SK-MEL-5 (cell line): Measurements from ENCODE around the gene NYAP1. TPM values are rescaled to one million over a fixed set of nuclear protein-coding genes. Genes with fewer than 3 reads are reported as not detected.

Experiments used
- DNase-seq: peaks from one replicate; pipeline ENCODE4 v3.0.0-alpha.2; 2016; ENCODE audit warnings: low read depth, low spot score
- in situ Hi-C: cut with HindIII; loops from 2 replicates; pipeline ENCODE4 v1.10.0; 2016; ENCODE audit warnings: low sequenced_read_pairs, high pct_unique_total_duplicates, low pct_unique_long_range_greater_than_20kb
- total RNA-seq: library from RNA; depleted of rRNA; stranded (reverse); fragments of >200 nt; shearing (Covaris generic); gene quantifications from 2 replicates; pipeline ENCODE4 v1.2.3, GENCODE V29; 2014

NYAP1 gene
- total RNA-seq, 1 experiment from 2014 or later: 0.53 TPM

DNA sequence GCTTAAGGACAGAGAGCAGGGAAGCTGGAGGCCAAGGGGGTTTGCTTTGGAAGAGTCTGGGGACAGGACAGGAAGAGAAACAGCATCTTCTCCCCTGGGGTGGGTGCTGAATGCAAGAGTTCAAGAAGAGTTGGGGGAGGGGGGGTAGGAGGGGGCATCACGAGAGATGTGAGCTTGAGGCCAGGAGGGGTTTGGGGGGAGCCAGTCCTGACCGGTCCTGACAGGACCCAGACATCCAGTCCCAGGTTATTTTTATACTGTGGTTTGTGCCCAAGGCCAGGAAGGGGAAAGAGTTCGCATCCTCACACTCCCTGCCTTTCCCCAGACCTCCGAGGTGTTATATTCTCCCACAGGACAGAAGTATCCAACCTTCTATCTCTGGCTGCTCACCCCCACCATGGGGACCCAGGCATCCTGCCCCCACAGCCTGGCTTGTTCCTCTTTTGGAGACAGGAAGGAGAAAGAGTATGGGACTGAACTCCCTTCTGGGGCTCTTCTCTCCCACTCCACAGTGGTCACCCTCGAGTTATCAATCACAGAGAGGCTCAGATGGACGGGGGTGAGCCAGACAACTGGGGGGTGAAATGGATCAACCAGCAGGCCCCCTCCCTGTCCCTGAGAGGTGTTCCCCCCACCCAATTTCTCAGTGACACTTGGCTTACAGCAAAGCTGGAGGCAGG is 7.5 kb upstream of the NYAP1 start:
- no peak for DNase-seq
- in situ Hi-C loops: no loop called here

DNA sequence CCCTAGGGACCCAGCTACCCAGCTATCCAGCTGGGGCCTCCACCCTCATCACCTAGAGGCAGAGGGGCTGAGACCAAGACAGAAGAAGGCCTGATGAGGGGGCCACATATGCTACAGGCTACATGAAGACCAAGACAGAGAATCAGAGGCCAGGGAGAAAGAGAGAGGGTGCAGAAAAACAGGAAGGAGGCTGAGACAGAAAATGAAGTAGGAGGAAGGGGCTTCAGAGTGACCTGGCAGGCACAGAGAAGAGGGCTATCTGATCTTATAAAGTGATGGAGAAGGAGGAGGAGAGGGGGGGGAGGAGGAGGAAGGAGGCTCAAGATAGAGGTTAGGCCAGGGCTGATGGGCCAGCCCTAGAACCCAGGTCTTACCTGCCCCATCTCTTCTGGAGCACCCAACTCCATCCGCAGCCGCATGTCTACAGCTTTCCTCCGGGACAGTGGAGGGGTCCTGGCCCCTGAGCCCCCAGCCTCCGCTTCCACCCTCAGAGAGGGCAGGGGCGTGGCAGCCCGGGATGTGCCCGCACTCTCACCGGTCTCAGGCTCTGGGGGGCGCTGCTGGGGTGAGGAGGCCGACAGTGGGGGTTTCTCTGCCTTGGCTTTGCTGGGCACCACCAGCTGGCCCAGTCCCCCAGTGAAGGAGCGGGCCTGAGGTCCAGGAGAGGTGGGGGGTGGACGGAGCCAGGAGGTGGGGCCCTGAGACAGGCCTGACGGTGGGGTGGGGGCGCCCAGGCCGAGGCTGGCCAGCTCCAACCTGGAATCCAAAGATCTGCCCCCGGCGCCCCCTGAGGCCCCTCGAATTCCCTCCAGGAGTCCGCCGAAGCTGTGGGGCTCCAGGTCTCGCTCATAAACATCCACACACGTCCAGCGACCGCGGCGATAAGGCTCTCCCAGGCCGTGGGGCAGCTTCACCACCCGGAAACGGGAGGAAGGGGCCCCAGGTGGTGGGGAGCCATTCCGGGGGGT is 6.5 kb upstream of the NYAP1 start:
- no peak for DNase-seq
- in situ Hi-C loops: no loop called here

DNA sequence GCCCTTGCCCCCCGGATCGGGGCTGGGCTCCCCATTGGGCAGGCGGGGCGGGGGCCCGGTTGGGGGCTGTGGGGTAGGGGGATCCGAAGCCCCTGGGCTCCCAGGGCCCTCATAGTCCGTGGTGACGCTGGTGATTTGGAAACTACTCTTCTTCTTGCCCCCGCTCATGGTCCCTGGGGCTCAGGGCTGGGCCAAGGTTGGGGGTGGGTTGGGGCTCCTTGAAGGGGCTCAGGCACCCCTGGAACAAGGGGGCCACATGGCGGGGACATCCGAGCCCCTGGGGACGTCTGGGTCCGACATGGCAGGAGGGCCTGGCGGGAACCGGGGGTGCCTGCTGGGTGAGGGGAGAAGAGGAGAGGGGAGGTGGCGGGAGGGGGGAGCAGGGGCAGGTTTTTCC is 5.9 kb upstream of the NYAP1 start:
- no peak for DNase-seq
- in situ Hi-C loops: no loop called here

DNA sequence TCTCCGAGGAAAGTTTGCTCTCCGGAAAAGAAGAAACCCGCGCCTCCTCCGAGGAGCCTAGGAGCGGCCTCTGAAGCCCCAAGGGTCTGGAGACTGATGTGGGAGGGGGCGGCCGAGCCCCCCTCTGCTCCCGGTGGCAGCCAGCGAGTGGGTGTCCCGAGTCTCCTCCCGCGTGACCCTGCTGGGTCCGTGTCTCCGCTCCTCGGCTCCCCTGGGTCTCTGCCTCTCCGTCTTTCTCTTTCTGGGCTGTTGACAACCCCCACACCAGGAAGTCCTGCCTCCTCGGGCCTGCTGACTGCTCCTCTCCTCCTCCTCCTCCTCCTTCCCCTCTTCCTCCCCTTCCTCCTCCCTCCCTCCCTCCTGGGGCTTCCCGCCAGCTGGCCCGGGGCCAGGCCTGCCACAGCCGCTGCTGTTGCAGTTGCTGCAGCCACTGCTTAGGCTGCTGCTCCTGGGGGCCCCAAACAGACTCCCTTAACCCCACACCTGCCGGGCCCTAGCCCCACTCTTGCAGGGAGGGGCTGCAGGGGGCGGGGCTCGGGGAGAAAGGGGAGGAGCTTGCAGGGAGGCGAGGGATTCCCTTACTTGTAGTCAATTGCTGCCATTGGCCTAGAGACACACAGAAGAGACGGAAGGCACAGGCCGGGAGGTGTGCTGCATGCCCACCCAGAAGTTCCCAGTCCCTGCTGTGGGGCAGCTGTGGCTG is 4.6 kb upstream of the NYAP1 start, which contains the start of gene TSC22D4:
TSS of gene TSC22D4 (minus strand) at position 257 of the 703 bp plus-strand sequence. CDS start 1,176 bp downstream, outside the sequence.
- in situ Hi-C loops: no loop called here
- peak; percentile 94 for DNase-seq

DNA sequence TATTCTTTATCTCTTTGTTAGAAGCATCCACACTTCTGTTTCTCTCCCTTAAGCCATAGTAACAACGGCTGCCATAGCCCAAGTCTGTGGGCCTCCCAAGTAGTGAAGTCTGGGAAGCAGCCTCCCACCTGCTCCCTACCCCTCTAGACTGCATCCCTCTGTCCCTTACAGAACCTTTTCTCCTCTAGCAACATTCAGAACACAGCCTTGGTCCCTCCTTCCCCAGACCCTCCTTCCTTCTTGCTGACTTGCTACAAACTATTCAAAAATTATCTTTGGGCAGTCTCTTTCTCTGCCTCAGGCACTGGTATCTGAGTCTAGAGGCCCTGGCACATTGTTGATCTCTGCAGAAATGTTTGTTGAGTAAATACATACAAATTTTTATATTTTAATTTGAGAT is 2.3 kb upstream of the NYAP1 start:
- no peak for DNase-seq
- in situ Hi-C loops: no loop called here

DNA sequence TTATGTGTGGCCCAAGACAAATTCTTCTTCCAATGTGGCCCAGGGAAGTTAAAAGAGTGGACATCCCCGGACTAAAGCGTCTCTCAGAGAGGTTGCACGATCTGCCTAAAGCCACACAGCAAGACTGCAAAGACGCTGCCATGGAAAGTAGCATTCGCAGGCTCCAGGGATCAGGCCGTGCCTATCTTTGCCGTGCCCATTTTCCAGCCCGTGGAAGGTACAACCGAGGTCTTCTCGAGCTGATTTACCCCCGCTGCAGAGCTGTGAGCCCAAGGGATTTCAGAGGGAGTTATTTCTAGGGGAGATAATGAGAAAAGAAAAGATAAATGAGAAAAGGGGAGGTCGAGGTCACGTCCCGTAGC is 1.0 kb upstream of the NYAP1 start:
- no peak for DNase-seq
- in situ Hi-C loops: no loop called here

DNA sequence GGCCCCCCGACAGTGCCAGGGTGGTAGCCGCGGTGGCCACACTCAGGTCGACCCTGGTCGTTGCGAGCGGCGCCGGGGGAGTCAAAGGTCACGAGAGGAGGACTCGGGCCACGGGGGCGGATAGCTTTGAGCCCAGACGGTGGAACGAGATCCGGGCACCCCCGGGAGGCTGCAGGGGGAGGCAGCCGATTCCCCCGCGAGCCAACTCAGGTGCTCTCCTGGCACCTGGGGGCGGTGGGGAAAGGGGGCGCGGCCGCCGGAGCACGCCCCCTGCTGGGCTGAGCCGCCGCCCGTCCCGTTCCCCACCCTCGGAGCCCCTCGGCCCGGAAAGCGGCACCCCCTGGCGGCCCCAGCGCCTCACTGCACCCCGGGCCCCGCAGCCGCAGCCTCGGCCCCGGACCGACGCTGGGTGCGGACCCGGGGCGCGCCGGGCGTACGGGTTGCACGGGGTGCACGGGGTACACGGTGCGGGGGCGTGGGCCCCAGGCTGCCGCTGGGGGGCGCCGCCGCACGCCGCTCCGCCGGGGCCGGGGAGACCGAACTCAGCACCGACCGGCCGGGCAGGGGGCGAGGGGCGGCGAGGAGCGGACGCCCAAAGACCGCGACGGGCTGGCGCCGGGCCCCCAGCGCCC is 521 bp upstream of the NYAP1 start:
- peak; percentile 65 for DNase-seq
- in situ Hi-C loops: no loop called here

DNA sequence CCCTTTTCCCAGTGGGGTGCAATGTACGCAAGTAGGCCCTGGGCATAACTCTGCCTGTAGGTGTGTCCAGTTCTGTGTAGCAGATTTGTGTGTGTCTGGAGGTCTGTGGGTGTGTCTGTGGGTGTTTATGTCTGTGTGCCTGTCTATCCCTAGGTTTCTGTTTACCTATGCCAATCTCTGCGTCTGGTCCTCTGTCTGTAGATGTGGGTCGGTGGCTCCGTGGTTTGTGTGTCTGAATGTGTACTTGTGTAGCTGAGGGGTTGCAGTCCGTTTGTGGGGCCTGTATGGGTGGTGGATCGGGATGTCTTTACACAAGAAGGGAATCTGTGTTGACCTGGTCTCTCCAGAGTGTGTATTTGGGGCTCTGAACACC is 932 bp downstream of the NYAP1 start:
- DNase-seq: no peak
- in situ Hi-C loops: no loop called here

DNA sequence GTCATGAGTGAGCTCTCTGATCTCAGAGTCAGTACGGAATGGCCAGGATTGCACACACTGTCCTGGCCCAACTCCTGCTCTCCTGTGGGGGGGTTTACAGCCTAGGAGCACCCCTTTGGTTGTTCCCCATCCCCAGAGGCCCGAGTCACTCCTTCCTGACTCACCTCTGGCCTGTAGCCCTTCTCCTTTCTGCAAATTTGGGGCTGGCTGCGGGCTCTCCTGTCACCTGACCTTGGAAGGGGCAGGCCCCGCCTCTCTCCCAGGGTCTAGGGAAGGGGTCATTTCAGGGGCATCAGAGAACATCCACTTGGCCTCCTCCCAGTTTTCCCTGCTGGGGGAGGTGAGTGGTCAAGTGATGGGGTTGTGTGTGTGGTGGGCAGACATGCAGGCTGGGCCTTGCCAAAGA is 1.7 kb downstream of the NYAP1 start:
- in situ Hi-C loops: no loop called here
- no peak for DNase-seq

DNA sequence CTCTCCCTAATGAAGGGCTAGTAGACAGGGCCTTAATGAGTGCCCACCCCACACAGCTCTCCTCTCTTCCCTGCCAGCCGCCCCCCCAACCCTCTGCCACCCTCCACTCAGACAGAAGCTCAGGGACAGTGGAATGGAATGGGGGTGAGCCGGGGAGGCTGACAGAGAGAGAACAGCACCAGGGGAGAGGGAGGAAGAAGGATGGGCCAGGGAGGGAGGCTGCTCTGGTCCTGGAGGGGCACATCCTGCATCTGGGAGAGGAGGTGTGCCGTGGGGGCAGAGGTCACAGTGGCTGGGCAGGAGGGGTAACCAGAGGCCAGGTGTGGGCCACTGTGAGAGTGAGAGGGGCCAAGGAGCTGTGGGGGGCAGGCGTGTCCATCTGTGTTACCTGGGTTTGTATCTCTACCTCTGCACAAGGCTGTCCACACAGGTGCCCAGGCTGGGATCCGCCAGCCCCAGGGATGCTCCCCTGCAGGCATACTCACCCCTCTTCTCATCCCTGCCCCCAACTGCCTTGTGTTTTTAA is 2.4 kb downstream of the NYAP1 start:
- DNase-seq: no peak
- in situ Hi-C loops: no loop called here

DNA sequence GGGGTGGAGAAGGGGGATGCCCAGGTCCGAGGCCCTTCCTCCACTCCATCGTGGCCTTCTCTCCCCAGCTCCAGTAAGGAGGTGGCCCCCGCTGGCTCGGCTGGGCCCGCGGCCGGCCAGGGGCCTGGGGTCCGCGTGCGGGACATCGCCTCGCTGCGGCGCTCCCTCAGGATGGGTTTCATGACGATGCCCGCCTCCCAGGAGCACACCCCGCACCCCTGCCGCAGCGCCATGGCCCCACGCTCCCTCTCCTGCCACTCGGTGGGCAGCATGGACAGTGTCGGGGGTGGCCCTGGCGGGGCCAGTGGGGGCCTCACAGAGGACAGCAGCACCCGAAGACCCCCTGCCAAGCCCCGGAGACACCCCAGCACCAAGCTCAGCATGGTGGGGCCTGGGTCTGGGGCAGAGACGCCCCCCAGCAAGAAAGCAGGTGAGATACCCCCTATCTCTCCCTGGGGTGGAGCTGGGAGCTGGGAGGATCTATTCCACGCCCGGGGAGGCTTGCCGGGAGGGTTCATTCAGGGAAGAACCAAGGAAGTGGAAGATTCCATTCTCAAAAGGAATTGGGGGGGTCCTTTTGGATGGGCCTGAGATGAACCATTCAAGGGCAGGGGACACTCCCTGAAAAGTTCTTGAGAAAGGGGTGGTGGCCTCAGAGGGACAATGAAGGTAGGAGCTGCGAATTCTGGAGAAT is 3.2 kb downstream of the NYAP1 start:
- in situ Hi-C loops: no loop called here
- DNase-seq: peak; percentile 64

DNA sequence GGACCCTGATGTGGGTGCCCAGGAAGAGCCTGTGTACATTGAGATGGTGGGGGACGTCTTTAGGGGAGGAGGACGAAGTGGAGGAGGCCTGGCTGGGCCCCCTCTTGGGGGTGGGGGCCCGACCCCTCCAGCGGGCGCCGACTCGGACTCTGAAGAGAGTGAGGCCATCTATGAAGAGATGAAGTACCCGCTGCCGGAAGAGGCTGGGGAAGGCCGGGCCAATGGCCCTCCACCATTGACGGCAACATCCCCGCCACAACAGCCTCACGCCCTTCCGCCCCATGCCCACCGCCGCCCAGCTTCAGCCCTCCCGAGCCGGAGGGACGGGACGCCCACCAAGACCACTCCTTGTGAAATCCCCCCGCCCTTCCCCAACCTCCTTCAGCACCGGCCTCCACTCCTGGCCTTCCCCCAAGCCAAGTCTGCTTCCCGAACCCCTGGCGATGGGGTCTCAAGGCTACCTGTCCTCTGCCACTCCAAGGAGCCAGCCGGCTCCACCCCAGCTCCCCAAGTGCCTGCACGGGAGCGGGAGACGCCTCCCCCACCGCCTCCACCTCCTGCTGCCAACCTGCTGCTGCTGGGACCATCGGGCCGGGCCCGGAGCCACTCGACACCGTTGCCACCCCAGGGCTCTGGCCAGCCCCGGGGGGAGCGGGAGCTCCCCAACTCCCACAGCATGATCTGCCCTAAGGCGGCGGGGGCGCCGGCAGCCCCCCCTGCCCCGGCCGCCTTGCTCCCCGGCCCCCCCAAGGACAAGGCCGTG is 4.8 kb downstream of the NYAP1 start:
- in situ Hi-C loops: no loop called here
- no peak for DNase-seq

DNA sequence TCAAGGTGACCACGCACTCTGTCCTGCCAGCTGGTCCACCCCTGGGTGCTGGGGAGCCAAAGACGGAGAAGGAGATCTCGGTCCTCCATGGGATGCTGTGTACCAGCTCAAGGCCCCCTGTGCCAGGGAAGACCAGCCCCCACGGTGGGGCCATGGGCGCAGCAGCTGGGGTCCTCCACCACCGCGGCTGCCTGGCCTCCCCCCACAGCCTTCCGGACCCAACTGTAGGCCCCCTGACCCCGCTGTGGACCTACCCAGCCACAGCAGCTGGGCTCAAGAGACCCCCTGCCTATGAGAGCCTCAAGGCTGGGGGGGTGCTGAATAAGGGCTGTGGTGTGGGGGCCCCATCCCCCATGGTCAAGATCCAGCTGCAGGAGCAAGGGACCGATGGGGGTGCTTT is 5.4 kb downstream of the NYAP1 start:
- in situ Hi-C loops: no loop called here

DNA sequence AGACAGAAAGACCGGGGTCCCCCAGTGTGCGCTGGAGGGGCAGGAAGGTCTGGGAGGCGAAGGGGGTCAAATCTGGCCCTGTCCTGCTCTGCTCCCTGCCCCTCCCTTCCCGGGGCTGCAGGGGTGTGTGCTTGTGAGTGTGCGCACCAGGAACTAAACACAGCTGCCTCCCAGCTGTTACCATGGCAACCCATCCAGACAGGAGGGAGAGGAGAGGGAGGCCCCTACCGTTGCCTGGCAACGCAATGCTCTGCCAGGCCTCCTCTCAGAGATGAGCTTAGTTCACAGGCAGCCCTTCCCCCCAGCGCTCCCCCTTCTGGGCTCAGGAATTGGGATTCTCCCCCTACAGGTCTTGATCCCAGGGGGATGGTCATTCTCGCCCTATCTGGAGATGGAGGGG is 6.1 kb downstream of the NYAP1 start:
- peak; percentile 78 for DNase-seq
- in situ Hi-C loops: no loop called here

More for the DNA sequence above, 5.4 kb downstream of the NYAP1 start:
- DNase-seq: no peak

DNA sequence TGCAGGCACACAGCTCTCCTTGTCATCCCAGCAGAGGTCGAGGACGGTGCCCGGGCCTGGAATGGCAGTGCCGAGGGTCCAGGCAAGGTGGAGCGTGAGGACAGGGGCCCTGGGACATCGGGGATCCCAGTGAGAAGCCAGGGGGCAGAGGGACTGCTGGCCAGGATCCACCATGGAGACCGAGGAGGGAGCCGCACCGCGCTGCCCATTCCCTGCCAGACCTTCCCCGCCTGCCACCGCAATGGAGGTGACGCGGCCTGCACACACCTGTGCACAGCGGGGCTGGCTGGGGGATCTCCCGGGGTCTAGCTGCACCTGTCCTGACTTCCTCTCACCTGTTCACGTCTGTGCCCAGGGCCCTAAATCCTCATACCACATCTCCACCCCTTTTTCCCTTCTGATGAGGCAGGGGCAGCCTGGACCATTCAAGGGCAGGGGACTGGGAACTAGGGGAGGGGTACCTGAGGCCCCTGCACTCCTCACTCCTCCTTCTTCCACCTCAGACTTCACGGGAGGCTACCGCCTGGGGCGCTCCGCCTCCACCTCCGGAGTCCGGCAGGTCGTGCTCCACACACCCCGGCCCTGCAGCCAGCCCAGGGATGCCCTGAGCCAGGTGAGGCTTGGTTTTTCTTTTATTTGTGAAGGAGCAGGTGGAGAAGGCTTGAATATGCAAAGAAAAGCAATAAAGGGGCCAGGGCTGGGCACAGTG is 6.9 kb downstream of the NYAP1 start:
- DNase-seq: no peak

DNA sequence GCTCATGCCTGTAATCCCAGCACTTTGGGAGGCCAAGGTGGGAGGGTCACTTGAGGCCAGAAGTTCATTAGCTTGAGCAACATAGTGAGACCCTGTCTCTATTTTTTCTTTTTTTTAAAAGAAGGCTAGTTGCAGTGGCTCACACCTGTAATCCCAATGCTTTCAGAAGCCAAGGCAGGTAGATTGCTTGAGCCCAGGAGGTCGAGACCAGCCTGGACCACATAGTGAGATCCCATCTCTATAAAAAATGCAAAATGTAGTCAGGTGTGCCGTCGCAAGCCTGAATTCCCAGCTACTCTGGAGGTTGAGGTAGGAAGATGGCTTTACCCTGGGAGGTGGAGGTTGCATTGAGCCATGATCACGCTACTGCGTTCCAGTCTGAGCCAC is 7.5 kb downstream of the NYAP1 start:
- in situ Hi-C loops: no loop called here
- no peak for DNase-seq

More for the DNA sequence above, 6.9 kb downstream of the NYAP1 start:
- in situ Hi-C loops: no loop called here
